Duodenal mucosa (tissue), 2 donors: ENCODE results near the gene ITGB3.

Source experiments
- H3K27ac ChIP-seq: one replicate; pipeline ENCODE4 v1.7.0; 2013; ENCODE audit warnings: low read depth, low read length
- H3K27me3 ChIP-seq, 2 donors: one replicate each; pipeline ENCODE4 v1.7.0; 2013; ENCODE audit warnings: low read length in 2 of 2, control low read depth in 1 of 2; ENCODE audit not compliant: insufficient read depth in 2 of 2, control insufficient read depth in 1 of 2
- H3K36me3 ChIP-seq, 2 donors: one replicate each; pipeline ENCODE4 v1.7.0; 2013; ENCODE audit warnings: low read length in 2 of 2, control low read depth in 1 of 2; ENCODE audit not compliant: insufficient read depth in 2 of 2, control insufficient read depth in 1 of 2
- H3K4me1 ChIP-seq, 2 donors: one replicate each; pipeline ENCODE4 v1.7.0; 2013; ENCODE audit warnings: low read length in 2 of 2, control low read depth in 1 of 2; ENCODE audit not compliant: insufficient read depth in 2 of 2, control insufficient read depth in 1 of 2
- H3K4me3 ChIP-seq, 2 donors: one replicate each; pipeline ENCODE4 v1.7.0; 2013; ENCODE audit warnings: low read length in 2 of 2, low read depth in 1 of 2
- H3K9ac ChIP-seq, 2 donors: one replicate each; pipeline ENCODE4 v1.7.0; 2013; ENCODE audit warnings: low read length in 2 of 2, low read depth in 1 of 2
- H3K9me3 ChIP-seq, 2 donors: one replicate each; pipeline ENCODE4 v1.7.0; 2013; ENCODE audit warnings: low read length in 2 of 2, control low read depth in 1 of 2; ENCODE audit not compliant: control insufficient read depth in 1 of 2

ITGB3 gene

DNA sequence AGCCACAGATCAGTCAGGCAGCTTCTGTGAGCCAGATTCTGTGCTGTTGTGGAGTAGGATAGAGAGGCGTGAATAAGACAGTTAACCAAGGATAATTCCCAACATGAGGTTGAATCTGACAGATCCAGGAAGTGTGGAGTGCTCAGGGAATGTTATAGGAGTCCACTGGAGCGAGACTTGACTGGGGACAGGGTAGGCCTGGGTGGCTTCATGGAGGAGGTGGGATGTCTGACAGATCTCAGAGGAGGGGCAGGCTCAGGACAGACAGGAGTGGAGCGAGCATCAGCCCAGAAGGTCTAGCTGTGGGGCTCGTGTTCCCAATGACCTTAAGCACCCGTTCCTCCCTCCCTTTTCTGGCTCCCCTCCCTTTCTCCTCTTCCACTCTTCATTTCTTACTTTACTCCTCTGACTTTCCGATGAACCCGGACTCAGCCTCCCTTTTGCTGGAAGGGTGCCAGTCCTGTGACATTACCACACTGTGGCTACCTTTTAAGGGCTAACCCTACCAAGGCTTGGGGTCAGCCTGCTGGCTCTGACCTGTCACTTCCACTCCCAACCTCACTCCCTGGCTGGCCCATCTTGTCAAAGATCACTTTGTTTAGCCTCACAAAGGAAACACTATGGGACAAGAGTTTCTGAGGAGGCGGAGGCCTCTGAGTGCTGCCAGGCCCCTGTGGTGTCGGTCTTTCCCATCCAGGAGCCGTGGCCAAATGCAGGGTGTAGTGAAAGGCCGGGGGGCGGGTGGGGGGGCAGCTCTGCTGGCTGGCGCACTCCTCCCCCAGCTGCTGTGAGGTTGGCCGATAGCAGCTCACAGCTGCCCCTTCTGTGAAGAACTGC lies 41.6 kb downstream of the ITGB3 start:
- Histone ChIP-seq H3K36me3 (no peaks in the 10 kb centered on the region), H3K9me3 (no peaks in the 10 kb centered on the region), H3K27me3 (no peaks in the 10 kb centered on the region), H3K9ac (no peak overlapping the region), H3K27ac (no peak overlapping the region), H3K4me1 (peaks cover 9 to 11% of the 10 kb centered on the region in 2 donors), H3K4me3 (no peak overlapping the region)

DNA sequence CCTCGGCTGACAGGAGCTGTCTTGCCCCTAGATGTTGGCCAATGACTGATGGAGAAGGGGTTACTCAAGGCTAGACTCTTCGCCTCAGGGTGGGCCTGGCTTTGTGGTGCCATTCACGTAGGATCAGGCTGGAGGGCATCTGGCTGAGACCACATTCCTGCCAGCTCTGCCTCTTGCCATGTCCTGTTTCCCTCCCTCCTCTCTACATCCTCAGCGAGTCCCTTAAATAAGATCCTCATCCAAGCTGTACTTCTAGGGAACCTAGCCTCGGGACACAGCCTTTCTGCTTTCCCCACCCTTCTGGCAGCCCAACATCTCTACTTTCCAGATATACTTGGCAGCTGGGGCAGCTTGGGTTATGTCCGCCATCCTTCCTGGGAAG lies 42.2 kb downstream of the ITGB3 start:
- Histone ChIP-seq H3K9me3 (no peaks in the 10 kb centered on the region), H3K4me1 (peaks cover 9 to 11% of the 10 kb centered on the region in 2 donors), H3K27ac (no peak overlapping the region), H3K9ac (no peak overlapping the region), H3K36me3 (no peaks in the 10 kb centered on the region), H3K4me3 (no peak overlapping the region), H3K27me3 (no peaks in the 10 kb centered on the region)

DNA sequence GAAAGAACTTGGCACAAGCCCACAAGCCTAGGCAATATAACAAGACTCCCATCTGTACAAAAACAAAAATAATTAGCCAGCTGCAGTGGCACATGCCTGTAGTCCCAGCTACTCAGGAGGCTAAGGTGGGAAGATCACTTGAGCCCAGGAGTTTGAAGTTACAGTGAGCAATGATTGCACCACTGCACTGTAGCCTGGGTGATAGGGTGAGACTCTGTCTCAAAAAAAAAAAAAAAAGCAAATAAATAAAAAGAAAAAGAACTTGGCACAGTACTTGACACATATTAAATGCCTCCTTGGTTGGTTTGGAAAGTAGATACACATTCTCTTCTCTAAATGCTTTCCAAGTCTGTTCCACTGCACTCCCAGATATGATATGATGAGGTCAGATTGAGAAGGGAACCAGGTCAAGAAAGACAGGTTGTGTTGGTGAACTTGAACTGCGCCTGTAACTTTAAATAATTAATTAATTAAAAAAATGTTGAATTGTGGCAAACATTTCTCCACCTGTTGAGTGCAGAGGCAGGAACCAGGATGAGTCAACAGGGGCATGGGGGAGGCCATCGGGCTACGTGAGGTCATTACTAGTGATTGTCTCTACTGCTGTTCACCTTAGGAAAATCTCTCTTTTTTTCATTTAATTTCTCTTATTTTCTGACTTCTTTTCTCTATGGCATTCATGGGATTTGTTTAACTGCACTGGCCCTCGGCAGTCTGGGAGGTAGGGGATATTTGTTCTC lies 44.2 kb downstream of the ITGB3 start:
- no peak overlapping the region for H3K27ac ChIP-seq
- no peaks in the 10 kb centered on the region for H3K36me3 ChIP-seq
- H3K4me3 ChIP-seq, result no peak overlapping the region
- no peaks in the 10 kb centered on the region for H3K27me3 ChIP-seq
- H3K9ac ChIP-seq, result no peak overlapping the region
- H3K9me3 ChIP-seq, result no peaks in the 10 kb centered on the region
- H3K4me1 ChIP-seq, result peaks cover 9 to 11% of the 10 kb centered on the region in 2 donors

DNA sequence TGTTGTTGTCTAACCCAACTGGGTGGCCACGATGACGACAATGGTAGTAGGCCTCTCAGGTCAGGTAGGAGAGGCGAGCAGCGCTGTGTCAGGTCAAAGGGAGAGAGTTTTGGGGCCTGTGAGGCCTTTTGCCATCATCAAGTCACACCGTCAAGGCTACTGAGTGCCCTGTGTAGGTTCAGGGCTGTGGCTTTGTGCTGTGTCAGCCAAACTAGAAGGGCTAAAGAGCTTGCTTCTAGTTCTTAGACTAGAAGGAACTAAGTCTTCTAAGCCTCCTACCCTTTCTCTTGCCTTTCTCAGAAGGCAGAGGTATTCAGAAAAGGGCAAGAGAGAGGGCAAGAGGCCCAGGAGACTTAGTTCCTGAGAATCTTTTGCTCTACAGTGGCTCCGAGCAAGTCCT lies 45.1 kb downstream of the ITGB3 start:
- H3K4me3 ChIP-seq, result no peak overlapping the region
- no peaks in the 10 kb centered on the region for H3K27me3 ChIP-seq
- no peaks in the 10 kb centered on the region for H3K36me3 ChIP-seq
- H3K9ac ChIP-seq, result no peak overlapping the region
- no peak overlapping the region for H3K27ac ChIP-seq
- no peaks in the 10 kb centered on the region for H3K9me3 ChIP-seq
- H3K4me1 ChIP-seq, result peaks cover 9 to 11% of the 10 kb centered on the region in 2 donors

- Histone ChIP-seq H3K4me3 (no peak overlapping the region), H3K27ac (no peak overlapping the region), H3K27me3 (no peaks in the 10 kb centered on the region), H3K4me1 (peaks cover 5 to 7% of the 10 kb centered on the region in 2 donors), H3K36me3 (no peaks in the 10 kb centered on the region), H3K9ac (no peak overlapping the region), H3K9me3 (no peaks in the 10 kb centered on the region)
Observed at GRCh38 chr17:47299239-47299910, 45.7 kb downstream of the ITGB3 start.

DNA sequence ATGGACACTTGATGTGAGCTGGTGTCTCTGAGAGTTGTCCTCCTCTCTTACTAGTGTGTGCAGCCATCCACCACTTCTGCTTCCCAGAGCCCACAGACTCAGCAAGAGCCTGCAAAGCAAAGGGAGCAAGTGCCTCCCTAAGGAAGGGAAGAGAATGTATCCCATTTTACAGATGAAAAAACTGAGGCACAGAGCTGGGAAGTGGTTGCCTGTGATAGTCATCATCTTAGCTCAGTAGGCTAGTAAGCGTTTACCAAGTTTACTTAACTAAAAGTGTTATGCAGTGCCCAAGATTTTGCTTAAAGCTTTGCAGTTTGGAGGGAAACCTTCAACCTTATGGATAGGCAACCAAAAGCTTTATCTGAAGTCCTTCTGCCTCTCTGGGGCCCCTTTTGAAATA lies 47.1 kb downstream of the ITGB3 start:
- no peaks in the 10 kb centered on the region for H3K4me1 ChIP-seq
- H3K27me3 ChIP-seq, result no peaks in the 10 kb centered on the region
- H3K9me3 ChIP-seq, result no peaks in the 10 kb centered on the region
- no peaks in the 10 kb centered on the region for H3K36me3 ChIP-seq
- H3K9ac ChIP-seq, result no peak overlapping the region
- no peak overlapping the region for H3K4me3 ChIP-seq
- no peak overlapping the region for H3K27ac ChIP-seq

GRCh38 chr17:47301161-47301560 lies 47.5 kb downstream of the ITGB3 start:
- no peaks in the 10 kb centered on the region for H3K36me3 ChIP-seq
- no peaks in the 10 kb centered on the region for H3K4me1 ChIP-seq
- no peak overlapping the region for H3K9ac ChIP-seq
- no peak overlapping the region for H3K4me3 ChIP-seq
- H3K27ac ChIP-seq, result no peak overlapping the region
- no peaks in the 10 kb centered on the region for H3K9me3 ChIP-seq
- no peaks in the 10 kb centered on the region for H3K27me3 ChIP-seq

GRCh38 chr17:47301831-47302230 lies 48.2 kb downstream of the ITGB3 start:
- Histone ChIP-seq H3K9me3 (no peaks in the 10 kb centered on the region), H3K27me3 (no peaks in the 10 kb centered on the region), H3K4me1 (no peaks in the 10 kb centered on the region), H3K9ac (no peak overlapping the region), H3K4me3 (no peak overlapping the region), H3K36me3 (no peaks in the 10 kb centered on the region), H3K27ac (no peak overlapping the region)

DNA sequence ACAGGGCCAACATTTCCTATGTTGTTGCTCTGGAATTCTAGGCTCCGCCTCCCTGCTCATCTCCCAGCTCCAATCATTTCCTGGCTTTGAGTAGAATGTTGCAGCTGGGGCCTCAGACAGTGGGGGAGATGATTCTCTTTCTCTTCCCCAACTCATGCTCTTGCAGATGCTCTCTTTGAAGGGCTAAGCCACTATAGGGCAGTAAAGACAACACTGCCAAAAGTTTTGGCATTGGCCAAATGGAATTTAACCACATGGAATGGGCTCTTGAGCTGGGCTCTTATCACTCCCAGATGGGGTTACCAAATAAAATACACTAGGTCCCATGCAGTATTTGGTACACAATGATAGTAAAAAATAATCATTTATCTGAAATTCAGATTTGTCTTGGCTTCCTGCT lies 50.6 kb downstream of the ITGB3 start:
- Histone ChIP-seq H3K4me1 (no peaks in the 10 kb centered on the region), H3K36me3 (no peaks in the 10 kb centered on the region), H3K27me3 (no peaks in the 10 kb centered on the region), H3K9ac (no peak overlapping the region), H3K4me3 (no peak overlapping the region), H3K27ac (no peak overlapping the region), H3K9me3 (no peaks in the 10 kb centered on the region)

GRCh38 chr17:47305302-47305923 lies 51.8 kb downstream of the ITGB3 start:
- H3K27ac ChIP-seq, result no peak overlapping the region
- H3K4me3 ChIP-seq, result no peak overlapping the region
- no peaks in the 10 kb centered on the region for H3K36me3 ChIP-seq

More at GRCh38 chr17:47305302-47305923, 51.8 kb downstream of the ITGB3 start:
- H3K4me1 ChIP-seq, result no peaks in the 10 kb centered on the region
- no peaks in the 10 kb centered on the region for H3K27me3 ChIP-seq
- no peak overlapping the region for H3K9ac ChIP-seq
- no peaks in the 10 kb centered on the region for H3K9me3 ChIP-seq
